ENCODE data around the gene ULK3.

- TF ChIP-seq CTCF (IDR thresholded peaks at IDR 0.05) (no peak), POLR2A (IDR thresholded peaks at IDR 0.05) (no peak)
These were observed 1.0 kb downstream of the ULK3 start for GRCh38 chr15:74841891-74842373.
